ENCODE data around the gene RFX7.
"Not testable (repeated sequence)": the region's sequence is repeated elsewhere in the genome, so short reads cannot be mapped to it uniquely, and the experiment has no call there.

RFX7 gene

GRCh38 chr15:56243163-56244037 is at the start of gene RFX7:
Gene RFX7, minus strand, starts transcription at chr15:56243879. Its CDS starts 594 bp downstream, at chr15:56243285.
- no peak for FAIRE-seq

GRCh38 chr15:56292546-56293316 is 49.1 kb upstream of the RFX7 start:
- FAIRE-seq, result no peak

GRCh38 chr15:56291741-56292140 is 48.1 kb upstream of the RFX7 start:
- no peak for FAIRE-seq

- FAIRE-seq, result no peak
Measured at GRCh38 chr15:56286213-56286612, 42.5 kb upstream of the RFX7 start.

DNA sequence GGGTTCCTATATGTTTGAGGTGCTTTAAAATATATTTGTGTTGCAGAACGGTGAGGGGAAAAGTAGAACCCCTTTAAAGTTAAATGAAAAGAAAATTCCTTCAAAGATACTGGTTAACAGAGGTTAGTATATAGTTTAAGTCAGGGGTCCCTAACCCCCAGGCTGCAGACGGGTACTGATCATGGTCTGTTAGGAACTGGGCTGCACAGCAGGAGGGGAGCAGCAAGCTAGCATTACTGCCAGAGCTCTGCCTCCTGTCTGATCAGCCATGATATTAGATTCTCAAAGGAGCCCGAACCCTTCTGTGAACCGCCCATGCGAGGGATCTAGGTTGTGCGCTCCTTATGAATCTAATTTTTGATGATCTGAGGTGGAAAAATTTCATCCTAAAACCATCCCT is 37.5 kb upstream of the RFX7 start:
- FAIRE-seq, result no peak

DNA sequence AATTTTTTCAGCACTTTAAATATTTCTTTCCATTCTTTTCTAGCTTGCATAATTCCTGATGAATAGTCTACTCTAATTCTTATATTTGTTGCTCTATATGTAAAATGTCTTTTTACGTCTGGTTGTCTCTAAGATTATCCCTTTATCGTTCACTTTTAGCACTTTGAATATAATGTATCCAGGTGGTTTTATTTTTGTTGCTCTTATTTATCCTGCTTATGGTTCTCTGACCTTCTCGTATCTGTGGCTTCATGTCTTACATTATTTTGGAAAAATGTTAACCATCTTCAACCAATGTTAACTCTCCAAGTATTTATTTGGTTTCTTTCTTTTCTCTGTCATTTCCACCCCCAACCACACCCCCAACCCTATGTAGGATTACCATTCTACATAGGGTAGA is 30.0 kb upstream of the RFX7 start:
- no peak for FAIRE-seq

- FAIRE-seq, result no peak
Measured at GRCh38 chr15:56272454-56272853, 28.8 kb upstream of the RFX7 start.

GRCh38 chr15:56266465-56266864 is 22.8 kb upstream of the RFX7 start:
- FAIRE-seq, result not testable (repeated sequence)

DNA sequence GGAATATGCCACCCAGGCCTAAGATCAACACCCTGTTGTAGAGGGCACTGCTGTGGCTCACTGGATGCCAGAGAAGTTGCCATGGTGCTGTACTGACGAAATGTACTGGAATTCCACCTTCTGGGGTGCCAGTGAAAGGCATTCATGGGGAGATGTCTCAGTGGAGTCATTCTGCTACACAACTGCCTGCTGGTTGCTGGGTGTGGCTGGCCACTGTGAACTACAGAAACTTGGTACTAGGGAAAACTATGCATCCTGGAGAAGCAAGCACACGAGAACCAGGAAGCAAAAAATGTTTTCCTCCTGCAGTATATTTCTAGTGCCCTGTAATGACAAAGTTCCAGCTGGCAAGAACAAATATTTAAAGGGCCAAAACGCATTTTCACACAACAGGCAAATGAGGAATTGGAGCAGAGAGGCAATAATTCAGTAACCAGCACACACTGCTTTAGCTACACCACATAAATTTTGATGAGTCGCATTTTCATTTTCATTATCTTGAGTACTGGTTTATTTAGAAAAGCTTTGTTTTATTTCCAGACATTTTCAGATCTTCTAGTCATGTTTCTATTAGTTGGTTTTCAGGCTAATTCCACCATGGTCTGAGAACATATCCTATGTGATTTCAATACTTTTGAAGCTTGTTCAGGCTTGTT is 18.3 kb upstream of the RFX7 start:
- no peak for FAIRE-seq

DNA sequence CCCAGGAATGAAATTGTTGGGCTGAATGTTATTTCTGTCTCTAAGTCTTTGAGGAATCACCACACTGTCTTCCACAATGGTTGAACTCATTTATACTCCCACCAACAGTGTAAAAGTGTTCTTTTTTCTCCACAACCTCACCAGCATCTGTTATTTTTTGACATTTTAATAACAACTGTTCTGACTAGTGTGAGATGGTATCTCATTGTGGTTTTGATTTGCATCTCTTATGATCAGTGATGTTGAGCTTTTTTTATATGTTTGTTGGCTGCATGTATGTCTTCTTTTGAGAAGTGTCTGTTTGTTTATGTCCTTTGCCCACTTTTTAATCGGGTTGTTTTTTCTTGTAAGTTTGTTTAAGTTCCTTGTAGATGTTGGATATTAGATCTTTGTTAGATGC is 13.6 kb upstream of the RFX7 start:
- FAIRE-seq, result not testable (repeated sequence)

- FAIRE-seq, result no peak
Measured at GRCh38 chr15:56254265-56254664, 10.6 kb upstream of the RFX7 start.

GRCh38 chr15:56252386-56252785 is 8.7 kb upstream of the RFX7 start:
- FAIRE-seq, result no peak

DNA sequence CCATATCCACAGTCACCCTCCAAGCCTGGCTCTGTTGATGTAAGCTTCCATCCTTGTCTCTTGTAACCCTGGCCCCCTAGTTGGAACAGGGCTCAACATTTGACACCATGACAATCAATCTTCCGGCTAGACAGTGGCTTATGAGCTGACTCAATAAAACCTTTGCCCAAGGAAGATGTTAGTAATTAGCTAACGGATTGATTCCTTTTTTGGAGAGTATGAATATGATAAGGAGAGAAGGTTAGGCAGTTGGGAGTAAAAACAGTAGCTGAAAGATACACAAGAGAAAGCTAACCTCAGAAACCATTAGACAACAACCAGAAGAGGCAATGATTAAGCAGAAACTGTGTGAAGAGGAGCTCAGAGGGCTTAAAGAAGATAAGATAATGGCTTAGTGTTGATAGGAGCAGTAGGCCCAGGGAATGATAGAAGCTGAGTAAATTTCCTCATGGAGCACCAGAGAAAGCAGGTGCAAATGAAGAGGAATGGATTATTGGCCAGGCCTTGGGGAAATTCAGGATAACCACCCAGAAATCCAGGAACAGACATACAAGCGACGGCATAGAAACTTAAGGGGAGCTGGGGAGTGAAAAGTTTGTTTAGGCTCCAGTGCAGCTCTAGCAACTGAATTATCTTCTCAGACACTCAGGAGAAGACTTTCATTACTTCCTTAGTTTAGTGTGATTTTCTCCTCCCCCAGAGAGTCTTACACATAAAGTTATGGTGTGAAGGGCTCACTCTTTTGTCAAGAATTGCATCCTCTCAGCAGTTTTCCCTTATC is 7.8 kb upstream of the RFX7 start:
- FAIRE-seq, result no peak

GRCh38 chr15:56250626-56251025 is 6.9 kb upstream of the RFX7 start:
- no peak for FAIRE-seq

- FAIRE-seq, result no peak
Measured at GRCh38 chr15:56249092-56249491, 5.4 kb upstream of the RFX7 start.

DNA sequence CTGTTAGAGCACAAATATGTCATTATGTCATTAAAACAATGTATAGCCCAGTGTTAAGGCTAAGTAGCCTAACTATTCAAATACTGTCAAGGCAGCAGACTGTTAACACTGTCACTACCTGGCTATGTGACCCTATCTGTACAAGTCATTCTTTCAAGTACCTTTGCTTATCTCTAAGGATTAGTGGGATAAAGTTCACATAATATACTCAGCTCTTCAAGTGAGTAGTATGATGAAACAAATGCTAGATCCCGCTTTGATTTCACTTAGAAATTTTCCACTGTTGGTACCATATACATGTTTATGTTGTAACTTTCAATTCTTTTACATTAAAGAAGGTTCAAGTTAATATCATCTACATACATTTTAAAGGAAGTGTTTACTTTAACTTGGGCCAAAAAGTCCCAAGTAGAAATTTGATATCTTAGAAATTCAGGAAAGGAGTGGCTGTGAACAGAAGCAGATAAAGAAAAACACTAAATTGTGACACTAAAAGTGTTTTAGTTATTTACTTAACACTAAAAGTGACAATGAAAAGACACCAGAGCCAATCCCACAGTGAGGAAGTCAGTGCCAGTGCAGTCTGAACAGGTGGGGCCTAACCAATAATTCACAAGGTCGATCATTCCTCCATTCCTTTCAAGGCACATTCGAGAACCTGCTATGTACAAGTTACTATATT is 4.8 kb upstream of the RFX7 start:
- no peak for FAIRE-seq

DNA sequence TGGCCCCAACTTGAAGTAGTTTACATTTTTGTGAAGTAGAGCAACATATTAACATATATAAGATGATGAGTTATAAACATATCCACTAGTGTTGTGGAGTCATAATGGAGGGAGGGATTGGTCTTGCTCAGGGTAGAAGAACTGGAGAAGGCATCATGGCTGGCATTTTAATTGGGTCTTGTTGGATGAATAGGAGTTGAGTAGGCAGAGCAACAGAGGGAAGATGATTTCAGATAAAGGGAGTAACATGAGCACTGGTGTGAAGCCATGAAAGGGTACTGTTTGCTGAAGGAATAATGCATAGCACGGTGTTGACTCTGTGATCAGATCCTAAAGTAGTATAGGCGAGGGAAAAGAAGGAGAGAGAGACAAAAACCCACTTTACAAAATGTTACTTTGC is 3.6 kb upstream of the RFX7 start:
- FAIRE-seq, result no peak

DNA sequence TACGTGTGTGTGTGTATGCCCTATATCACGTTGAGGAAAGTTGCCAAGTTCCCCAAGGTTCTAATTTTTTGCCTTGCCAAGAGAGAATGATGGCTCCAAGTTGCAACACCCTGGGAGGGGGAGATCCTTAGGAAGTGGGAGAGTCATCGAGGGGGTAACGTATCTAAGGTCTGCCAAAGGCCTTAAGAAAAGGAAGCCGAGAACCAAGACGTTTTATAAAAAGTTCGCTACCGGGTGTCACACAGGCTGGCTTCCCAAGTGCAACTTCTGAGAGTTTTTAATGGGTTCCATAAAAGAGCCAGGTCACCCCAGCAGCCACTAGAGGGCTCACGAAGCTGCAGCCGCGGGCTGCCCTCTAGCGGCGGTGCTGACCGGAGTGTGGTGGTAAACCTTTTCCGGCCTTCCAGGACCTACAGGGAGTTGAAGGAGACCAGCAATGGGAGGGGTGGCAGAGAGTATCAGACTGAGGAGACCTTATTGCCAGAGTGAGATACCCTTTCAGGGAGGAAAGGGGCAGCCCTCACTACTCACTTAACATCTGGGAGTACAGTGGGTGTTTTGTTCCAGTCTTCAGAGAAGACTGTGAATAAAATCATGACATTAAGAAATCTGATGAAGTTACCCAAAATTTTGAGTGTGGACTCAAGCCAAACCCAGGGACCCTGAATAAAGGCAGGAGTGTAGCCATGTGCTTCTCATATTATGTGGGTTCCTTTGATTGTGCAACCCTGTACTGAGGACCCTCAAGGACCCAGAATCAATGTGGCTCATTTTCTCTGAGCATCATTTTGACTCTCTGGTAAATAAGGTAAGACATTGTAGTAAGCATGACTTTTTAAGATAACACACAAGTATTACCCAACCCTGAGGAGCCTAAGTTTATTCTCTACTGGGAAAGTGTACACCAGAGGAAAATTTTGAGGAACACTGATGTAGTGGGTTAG is 2.5 kb upstream of the RFX7 start:
- FAIRE-seq, result no peak

DNA sequence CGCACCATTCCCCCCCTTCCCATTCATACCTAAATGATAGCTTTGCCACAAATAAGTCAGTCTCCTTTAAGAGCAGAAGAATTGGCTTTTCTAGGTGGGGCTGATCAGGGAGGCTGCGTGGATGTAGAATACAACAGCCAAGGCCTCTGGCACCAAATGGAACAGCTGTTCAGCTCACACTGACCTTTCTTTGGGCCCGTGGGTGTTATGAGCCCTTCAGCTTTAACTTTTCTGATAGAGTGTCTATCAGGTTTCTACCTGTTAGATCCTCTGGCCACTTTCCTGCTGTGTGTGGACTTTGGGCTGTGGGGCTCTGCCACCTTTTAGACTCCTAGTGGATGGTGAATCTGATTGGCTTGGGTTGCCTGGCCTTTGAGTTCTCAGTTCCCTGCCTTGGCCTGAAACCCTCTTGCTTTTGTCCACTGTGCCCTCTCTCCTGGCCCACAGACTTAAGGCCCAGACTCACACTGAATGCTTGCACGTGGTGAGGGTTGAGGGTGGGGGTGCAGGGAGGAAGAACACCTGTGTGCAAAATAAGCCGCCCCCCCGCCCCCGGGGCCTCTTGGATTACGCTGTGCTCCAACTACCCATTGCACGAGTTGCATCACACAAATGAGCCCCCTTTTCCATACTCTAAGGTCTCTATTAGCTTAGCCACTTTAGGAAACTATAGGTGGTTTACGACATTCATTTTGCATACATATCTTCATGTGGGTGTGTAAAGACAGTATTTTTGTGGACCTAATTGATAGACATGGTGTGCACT is 1.3 kb upstream of the RFX7 start:
- no peak for FAIRE-seq

All from endometrium (tissue), 2 donors.